ENCODE data around the gene TMEM91. TPM values are rescaled to one million over a fixed set of nuclear protein-coding genes. Genes with fewer than 3 reads are reported as not detected.
A peak's percentile ranks its signal among the peaks of the same experiment; 100 is the strongest.
"Not testable (repeated sequence)": the region's sequence is repeated elsewhere in the genome, so short reads cannot be mapped to it uniquely, and the experiment has no call there.

TMEM91 gene
- polyA plus RNA-seq, 1 donor (not counting 4 experiments of a cell fraction or from before 2014, with no cell fraction given) = 6.3 TPM

DNA sequence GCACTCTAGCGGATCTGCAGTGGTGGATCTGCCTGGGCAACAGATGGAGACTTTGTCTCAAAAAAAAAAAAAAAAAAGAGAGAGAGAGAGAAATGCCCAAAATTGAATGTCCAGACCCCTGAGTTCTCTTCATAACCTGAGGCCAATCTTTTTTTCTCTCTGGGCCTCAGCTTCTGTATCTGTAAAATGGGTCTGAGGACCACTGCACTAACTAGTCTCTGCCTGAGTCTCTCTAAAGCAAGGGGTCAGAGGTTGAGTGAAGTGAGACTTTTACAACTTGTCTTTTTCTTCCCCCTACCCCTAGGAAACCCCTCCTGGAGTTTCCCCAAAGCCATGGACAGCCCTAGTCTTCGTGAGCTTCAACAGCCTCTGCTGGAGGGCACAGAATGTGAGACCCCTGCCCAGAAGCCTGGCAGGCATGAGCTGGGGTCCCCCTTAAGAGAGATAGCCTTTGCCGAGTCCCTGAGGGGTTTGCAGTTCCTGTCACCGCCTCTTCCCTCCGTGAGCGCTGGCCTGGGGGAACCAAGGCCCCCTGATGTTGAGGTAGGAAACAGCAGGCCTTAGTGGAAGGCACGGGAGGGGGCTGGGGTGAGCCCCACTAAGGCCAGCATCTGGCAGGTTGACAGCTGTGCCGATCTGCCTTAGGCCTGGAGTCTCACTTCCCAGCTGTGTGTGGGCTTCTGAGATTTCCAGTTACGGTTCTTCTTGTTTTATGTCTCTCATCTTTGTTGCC is 1.8 kb downstream of the TMEM91 start:
- no peak overlapping the region for H3K4me3 ChIP-seq (ENCODE audit: control insufficient read depth in 2 of 3, extremely low read depth in 1 of 3, insufficient read depth in 2 of 3, low read depth in 1 of 3, low read length in 3 of 3)
- no peak for FAIRE-seq
- DNase-seq (ENCODE audit: low read depth, low spot score) = no peak
- H3K4me1 ChIP-seq (ENCODE audit: control insufficient read depth, extremely low read depth, insufficient read depth, low read length) = peaks cover 22% of the 10 kb centered on the region
- H3K27ac ChIP-seq (ENCODE audit: control insufficient read depth, insufficient read depth, low read length) = no peak overlapping the region
- no peak overlapping the region for H3K4me2 ChIP-seq (ENCODE audit: control insufficient read depth, extremely low read depth, insufficient read depth, low read depth, low read length)
- H2AFZ ChIP-seq (ENCODE audit: control insufficient read depth, low read length) = no peak overlapping the region
- peaks cover 0 to 4% of the 10 kb centered on the region in 2 experiments for H3K36me3 ChIP-seq (ENCODE audit: control insufficient read depth in 2 of 2, extremely low read depth in 1 of 2, insufficient read depth in 2 of 2, low read length in 2 of 2)
- TF ChIP-seq, protein P1, sequence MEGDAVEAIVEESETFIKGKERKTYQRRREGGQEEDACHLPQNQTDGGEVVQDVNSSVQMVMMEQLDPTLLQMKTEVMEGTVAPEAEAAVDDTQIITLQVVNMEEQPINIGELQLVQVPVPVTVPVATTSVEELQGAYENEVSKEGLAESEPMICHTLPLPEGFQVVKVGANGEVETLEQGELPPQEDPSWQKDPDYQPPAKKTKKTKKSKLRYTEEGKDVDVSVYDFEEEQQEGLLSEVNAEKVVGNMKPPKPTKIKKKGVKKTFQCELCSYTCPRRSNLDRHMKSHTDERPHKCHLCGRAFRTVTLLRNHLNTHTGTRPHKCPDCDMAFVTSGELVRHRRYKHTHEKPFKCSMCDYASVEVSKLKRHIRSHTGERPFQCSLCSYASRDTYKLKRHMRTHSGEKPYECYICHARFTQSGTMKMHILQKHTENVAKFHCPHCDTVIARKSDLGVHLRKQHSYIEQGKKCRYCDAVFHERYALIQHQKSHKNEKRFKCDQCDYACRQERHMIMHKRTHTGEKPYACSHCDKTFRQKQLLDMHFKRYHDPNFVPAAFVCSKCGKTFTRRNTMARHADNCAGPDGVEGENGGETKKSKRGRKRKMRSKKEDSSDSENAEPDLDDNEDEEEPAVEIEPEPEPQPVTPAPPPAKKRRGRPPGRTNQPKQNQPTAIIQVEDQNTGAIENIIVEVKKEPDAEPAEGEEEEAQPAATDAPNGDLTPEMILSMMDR (optimal IDR thresholded peaks at IDR 0.05 in 1 of 3, IDR thresholded peaks at IDR 0.05 in 1 of 3, conservative IDR thresholded peaks at IDR 0.05 in 1 of 3; ENCODE audit: extremely low read depth in 1 of 3, insufficient read depth in 2 of 3, low read length in 3 of 3) = peak in 1 of 3 experiments; percentile 7
- no peak for TF ChIP-seq EZH2 (IDR thresholded peaks at IDR 0.05; ENCODE audit: low read length)
- H3K9me3 ChIP-seq (ENCODE audit: control insufficient read depth, low read depth, low read length) = no peaks in the 10 kb centered on the region
- no peak overlapping the region for H3K9ac ChIP-seq (ENCODE audit: control insufficient read depth, extremely low read depth, insufficient read depth, low read length)
- dilution Hi-C loops (cut with MboI; ENCODE audit: extremely low pct_ligation_motif_present, low sequenced_read_pairs) = no loop called here
- H3K27me3 ChIP-seq (ENCODE audit: control insufficient read depth, extremely low read depth, insufficient read depth, low read length) = no peaks in the 10 kb centered on the region
- no peaks in the 10 kb centered on the region for H3K9me1 ChIP-seq (ENCODE audit: control insufficient read depth, extremely low read depth, insufficient read depth, low read length)
- no peaks in the 10 kb centered on the region for H3K79me2 ChIP-seq (ENCODE audit: control insufficient read depth, insufficient read depth, low read length)
- H4K20me1 ChIP-seq (ENCODE audit: control insufficient read depth, extremely low read depth, insufficient read depth, low read length) = no peaks in the 10 kb centered on the region

DNA sequence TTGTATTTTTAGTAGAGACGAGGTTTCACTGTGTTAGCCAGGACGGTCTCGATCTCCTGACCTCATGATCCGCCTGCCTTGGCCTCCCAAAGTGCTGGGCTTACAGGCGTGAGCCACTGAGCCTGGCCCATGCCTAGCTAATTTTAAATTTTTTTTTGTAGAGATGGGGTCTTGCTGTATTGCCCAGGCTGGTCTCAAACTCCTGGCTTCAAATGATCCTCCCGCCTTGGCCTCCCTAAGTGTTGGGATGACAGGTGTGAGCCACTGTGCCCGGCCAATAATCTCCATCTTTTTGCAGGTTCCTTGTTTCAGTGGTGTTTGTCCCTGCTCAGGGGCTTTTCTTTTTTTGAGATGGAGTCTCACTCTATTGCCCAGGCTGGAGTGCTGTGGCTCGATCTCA is 5.2 kb downstream of the TMEM91 start:
- H3K27me3 ChIP-seq (ENCODE audit: control insufficient read depth, extremely low read depth, insufficient read depth, low read length); H3K9ac ChIP-seq (ENCODE audit: control insufficient read depth, extremely low read depth, insufficient read depth, low read length); H3K9me3 ChIP-seq (ENCODE audit: control insufficient read depth, low read depth, low read length); FAIRE-seq; H3K27ac ChIP-seq (ENCODE audit: control insufficient read depth, insufficient read depth, low read length); dilution Hi-C loops (cut with MboI; ENCODE audit: extremely low pct_ligation_motif_present, low sequenced_read_pairs); DNase-seq (ENCODE audit: low read depth, low spot score); H2AFZ ChIP-seq (ENCODE audit: control insufficient read depth, low read length); H3K4me2 ChIP-seq (ENCODE audit: control insufficient read depth, extremely low read depth, insufficient read depth, low read depth, low read length); H3K79me2 ChIP-seq (ENCODE audit: control insufficient read depth, insufficient read depth, low read length); H3K36me3 ChIP-seq (ENCODE audit: control insufficient read depth in 2 of 2, extremely low read depth in 1 of 2, insufficient read depth in 2 of 2, low read length in 2 of 2); H4K20me1 ChIP-seq (ENCODE audit: control insufficient read depth, extremely low read depth, insufficient read depth, low read length); H3K4me3 ChIP-seq (ENCODE audit: control insufficient read depth in 2 of 3, extremely low read depth in 1 of 3, insufficient read depth in 2 of 3, low read depth in 1 of 3, low read length in 3 of 3); H3K9me1 ChIP-seq (ENCODE audit: control insufficient read depth, extremely low read depth, insufficient read depth, low read length): not testable (repeated sequence)
- peaks cover 18% of the 10 kb centered on the region for H3K4me1 ChIP-seq (ENCODE audit: control insufficient read depth, extremely low read depth, insufficient read depth, low read length)

DNA sequence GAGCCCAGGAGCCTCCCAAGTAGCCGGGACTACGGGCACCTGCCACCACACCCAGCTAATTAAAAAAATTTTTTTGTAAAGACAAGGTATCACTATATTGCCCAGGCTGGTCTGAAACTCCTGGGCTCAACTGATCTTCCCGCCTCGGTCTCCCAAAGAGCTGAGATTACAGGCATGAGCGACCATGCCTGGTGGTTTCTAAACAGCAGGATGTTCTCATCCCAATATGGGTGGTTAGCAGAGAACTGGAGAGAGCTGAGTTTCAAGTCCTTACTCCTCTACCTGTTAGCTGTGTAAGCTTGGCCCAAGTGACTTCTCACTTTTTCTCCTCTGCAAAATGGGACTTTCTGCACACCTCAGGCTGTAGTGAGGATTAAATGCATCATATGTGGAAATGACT is 8.0 kb downstream of the TMEM91 start:
- dilution Hi-C loops (cut with MboI; ENCODE audit: extremely low pct_ligation_motif_present, low sequenced_read_pairs) = no loop called here
- DNase-seq (ENCODE audit: low read depth, low spot score) = no peak
- Histone ChIP-seq H3K9me3 (ENCODE audit: control insufficient read depth, low read depth, low read length) (no peaks in the 10 kb centered on the region), H3K9ac (ENCODE audit: control insufficient read depth, extremely low read depth, insufficient read depth, low read length) (no peak overlapping the region), H3K27ac (ENCODE audit: control insufficient read depth, insufficient read depth, low read length) (no peak overlapping the region), H3K79me2 (ENCODE audit: control insufficient read depth, insufficient read depth, low read length) (no peaks in the 10 kb centered on the region), H3K4me3 (ENCODE audit: control insufficient read depth in 2 of 3, extremely low read depth in 1 of 3, insufficient read depth in 2 of 3, low read depth in 1 of 3, low read length in 3 of 3) (no peak overlapping the region), H3K4me1 (ENCODE audit: control insufficient read depth, extremely low read depth, insufficient read depth, low read length) (peaks cover 18% of the 10 kb centered on the region), H2AFZ (ENCODE audit: control insufficient read depth, low read length) (no peak overlapping the region), H3K4me2 (ENCODE audit: control insufficient read depth, extremely low read depth, insufficient read depth, low read depth, low read length) (no peak overlapping the region), H3K27me3 (ENCODE audit: control insufficient read depth, extremely low read depth, insufficient read depth, low read length) (no peaks in the 10 kb centered on the region), H3K36me3 (ENCODE audit: control insufficient read depth in 2 of 2, extremely low read depth in 1 of 2, insufficient read depth in 2 of 2, low read length in 2 of 2) (peaks cover 7 to 10% of the 10 kb centered on the region in 2 experiments), H3K9me1 (ENCODE audit: control insufficient read depth, extremely low read depth, insufficient read depth, low read length) (no peaks in the 10 kb centered on the region), H4K20me1 (ENCODE audit: control insufficient read depth, extremely low read depth, insufficient read depth, low read length) (no peaks in the 10 kb centered on the region)
- FAIRE-seq = no peak
- TF ChIP-seq, protein P1 (optimal IDR thresholded peaks at IDR 0.05 in 1 of 3, IDR thresholded peaks at IDR 0.05 in 1 of 3, conservative IDR thresholded peaks at IDR 0.05 in 1 of 3; ENCODE audit: extremely low read depth in 1 of 3, insufficient read depth in 2 of 3, low read length in 3 of 3) = no peak
- no peak for TF ChIP-seq EZH2 (IDR thresholded peaks at IDR 0.05; ENCODE audit: low read length)

Data from keratinocyte (primary cell).